HTR-8/SVneo (cell line): ENCODE data around the gene RAB36.

Experiments
- DNase-seq: peaks from one replicate; pipeline ENCODE4 v3.0.0; 2011; ENCODE audit warnings: low spot score, mixed read lengths; ENCODE audit not compliant: insufficient read length
- FAIRE-seq: peaks from 2 replicates; lab custom pipeline; 2011; peaks lifted over from hg19 to GRCh38; lab: Jason Lieb, UNC

The RAB36 gene

DNA sequence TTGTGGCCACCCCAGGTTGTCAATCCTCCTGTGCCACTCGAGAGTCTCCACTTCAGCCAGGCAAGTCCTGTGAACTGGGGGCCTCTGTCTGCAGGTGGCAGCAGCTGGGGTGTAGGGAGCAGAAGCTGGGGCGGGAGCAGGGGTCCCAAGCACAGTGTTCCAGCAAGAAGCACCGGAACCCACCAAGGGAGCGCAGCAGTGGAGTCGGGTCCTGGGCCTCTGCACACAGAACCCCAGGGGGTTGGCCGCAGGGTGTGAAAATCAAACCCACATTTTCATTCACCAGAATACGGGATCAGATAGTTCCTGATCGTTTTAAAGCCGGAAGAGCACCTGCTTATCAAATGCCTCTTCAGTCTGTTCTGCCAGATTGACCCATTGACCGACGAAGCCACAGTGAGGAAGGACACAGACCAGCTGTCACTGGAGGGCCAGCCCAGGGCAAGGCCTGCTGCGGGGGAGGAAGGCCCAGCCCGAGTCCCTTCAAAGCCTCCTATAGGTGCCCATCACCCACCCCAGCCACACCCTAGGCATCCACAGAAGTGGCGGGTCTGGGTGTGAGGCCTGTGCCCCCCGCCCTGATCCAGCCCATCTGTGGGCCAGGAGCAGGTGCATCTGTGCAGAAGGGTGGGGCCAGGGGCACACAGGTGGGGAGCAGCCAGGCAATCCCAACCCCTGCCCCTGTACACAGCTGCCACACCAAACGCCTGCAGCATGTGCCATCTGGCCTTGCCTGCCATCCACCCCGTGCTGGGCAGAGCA, 37.6 kb upstream of the RAB36 start:
- FAIRE-seq: no peak
- DNase-seq: no peak

DNA sequence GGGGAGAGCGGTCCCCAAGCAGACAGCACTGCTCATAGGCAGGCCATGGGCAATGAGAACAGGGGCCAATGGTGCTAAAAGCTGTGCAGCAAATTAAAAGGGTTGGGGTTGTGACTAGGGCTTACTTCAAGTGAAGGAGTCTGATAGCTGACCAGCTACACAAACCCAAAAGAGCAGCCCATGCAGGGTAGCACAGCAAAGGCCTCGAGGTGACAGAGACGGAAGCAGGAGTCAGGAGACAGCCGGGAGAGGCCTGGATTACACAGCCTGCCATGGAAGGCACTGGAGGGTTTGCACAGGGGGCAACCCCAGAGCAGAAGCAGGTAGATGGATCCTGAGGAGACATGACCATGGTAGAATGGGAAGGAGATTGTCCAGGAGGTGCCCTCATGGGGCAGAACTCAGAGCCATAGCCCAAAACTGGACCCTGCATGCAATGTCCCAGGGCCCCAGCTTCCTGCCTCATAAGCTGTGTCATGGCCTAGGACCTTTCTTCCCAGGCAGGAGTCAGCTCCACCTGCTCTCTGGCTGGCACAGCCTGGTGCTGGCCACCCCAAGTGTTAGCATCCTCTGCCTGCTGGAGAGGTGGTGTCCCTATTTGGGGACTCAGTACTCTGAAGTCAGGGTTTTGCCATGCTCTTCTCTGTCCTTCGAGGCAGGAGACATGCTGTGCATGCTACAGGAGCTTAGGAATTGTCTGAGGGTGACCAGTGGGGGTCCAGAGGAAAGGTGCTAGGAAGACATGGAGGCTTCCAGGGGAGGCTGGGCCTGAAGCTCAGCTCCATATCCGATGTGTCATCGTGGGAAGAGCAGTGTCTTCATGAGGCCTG, 36.8 kb upstream of the RAB36 start:
- no peak for DNase-seq
- no peak for FAIRE-seq

DNA sequence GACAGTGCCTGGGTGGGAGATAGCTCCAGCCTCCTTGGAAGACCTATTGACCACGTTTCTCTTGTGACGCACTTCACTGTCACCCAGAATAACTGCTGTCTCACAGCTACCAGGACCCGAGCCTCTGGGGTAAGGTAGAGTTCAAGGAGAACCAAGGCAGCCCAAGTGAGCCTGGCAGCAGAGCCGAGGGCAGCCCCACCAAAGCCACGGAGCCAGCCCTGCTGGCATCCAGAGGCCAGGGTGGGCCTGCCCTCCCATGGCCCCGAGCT, 36.3 kb upstream of the RAB36 start:
- DNase-seq (no peak), FAIRE-seq (no peak)

DNA sequence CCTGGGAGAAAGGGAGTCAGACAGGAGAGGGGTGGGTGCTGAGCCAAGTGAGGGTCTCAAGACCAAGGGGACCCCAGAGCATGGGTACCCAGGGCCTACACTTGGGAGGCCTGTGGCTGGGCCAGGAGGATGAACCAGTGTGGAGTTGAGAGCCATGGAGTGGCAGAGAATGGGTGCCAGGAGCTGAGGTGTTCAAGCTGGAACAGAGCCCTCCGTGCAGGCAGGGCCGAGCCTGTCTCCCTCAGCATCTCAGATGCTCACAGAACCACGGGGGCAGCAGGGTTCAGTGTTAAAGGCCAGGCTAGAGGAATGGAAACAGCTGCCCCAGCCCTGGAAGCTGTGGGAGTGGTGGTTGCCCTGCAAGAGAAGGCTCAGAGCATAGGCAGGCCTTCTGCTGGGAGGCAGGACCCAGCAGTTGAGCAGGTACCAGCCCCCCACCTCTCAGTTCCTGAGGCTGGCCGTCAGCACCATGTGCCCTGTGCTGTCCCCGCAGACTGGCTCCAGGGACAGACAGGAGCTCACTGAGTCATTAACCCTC, 35.8 kb upstream of the RAB36 start:
- DNase-seq (no peak), FAIRE-seq (no peak)

DNA sequence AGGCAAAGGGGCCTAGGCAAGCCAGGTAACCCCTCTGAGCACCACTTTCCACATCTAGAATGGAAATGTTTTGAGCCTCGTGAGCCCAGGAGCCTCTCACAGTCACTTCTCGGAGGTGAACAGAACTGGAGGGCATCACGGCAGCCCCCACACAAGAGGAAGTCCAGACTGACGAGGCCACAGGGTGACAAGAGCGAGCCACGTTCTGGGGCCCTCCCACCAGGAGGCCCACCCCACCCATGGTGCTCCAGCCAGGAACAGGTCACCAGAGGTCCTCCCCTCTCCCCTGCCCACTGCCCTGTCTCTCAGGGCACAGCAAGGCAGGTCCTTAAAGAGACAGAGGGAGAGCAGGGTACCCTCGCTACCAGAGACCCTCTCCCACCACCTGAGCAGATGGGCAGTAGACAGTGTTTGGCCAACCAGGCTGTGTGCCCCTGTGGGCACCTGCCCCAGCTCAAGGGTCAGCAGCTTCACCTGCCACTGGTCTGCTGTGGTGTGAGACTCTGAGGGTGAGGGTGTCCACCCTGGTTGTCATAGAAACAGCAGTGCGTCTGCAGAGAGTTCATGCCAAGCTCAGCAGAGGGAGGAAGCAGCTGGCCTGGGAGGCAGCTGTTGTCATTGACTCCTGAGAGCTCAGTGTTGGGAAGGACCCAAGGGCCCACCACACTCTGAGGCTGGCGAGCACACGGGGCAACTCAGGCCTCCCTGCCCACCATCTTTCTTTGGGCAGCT, 34.9 kb upstream of the RAB36 start:
- no peak for DNase-seq

DNA sequence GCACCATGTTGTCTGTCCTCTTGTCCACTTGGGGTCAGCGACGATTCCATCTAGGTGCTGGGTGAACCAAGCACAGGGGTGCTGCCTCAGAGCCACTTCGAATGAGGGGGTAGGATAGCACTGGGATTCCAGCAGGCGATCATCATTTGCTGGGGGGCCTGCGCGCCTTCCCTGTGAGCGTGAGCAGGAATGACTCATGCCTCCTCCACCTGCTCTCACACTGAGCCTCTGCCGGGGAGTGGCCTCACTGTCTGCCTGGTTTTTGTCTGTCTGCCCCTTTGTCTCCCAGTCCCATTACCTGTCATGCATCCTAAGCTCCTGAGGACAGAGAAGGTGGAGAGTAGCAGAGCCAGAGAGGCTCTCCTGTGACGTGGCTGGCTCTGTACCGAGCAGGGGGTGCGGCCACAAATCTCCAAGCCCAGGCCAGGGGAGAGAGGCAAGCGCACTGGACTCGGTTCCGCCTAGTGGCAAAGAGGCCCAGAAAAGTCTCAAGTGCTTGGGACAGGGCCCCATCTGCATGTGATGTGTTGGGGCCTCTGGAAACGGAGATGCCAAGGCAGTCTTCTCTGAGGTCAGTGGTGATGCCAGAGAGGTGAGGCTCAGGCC, 34.3 kb upstream of the RAB36 start:
- FAIRE-seq: no peak

More for the DNA sequence above, 34.9 kb upstream of the RAB36 start:
- FAIRE-seq: no peak

DNA sequence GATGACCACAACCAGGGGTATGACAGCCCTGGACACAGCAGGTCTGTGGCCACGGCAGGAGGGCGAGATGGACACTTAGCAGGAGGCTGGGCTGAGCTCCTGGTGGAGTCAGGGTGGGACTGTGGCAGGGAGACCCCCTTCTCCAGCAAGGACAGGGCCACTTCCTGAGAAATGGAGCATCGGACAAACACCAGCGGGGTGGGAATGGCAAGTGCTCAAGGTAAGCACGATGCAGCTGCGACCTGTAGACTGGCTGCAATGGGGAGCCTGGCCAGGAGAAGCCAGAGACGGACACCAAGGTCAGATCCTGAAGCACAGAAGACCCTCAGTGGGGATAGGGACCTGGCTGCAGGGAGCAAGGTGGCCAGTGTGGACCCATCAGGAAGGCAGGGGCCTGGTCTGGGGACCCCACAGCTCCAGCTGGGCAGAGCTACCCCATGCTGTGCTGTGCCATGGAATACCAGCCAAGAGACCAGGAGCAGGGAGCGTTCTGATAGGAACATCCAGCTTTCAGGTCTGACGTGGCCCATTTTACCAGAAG, 32.7 kb upstream of the RAB36 start:
- FAIRE-seq (no peak), DNase-seq (no peak)

More for the DNA sequence above, 34.3 kb upstream of the RAB36 start:
- no peak for DNase-seq

DNA sequence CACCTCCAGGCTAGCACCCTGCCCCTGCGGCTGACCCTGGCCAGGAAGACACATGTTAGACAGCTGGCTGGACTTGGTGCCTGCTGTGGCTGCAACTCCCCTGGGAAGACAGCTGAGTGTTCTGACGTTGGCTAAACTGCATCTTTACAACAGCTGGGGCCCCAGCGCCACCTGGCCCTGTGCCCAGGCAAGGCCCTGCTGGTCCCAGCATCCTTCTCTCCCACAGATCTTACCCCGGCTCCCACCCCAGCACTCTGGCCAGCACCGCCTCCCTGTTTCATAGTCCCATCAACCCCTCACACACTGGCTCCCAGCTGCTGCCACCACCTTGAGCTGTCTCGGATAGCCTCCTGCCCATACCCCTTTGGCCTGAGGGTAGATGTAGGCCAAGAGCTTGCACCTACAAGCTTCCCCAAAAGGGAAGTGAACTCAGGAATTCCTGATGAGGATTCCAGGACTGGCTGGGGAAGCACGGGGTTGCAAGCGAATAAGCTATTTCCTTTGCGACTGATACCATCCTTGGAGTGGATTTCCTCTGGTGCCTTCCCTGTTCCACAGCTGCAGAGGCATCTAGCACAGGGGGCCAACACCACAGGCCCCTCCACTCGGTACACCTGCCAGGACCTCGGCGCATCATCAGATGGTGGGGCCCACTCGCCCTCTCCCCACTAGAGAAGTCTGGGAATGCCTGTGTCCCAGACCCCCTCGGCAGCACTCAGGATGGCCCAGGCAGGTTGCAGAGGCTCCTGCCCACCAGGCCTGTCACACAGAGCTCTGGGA, 32.0 kb upstream of the RAB36 start:
- DNase-seq: no peak
- no peak for FAIRE-seq

DNA sequence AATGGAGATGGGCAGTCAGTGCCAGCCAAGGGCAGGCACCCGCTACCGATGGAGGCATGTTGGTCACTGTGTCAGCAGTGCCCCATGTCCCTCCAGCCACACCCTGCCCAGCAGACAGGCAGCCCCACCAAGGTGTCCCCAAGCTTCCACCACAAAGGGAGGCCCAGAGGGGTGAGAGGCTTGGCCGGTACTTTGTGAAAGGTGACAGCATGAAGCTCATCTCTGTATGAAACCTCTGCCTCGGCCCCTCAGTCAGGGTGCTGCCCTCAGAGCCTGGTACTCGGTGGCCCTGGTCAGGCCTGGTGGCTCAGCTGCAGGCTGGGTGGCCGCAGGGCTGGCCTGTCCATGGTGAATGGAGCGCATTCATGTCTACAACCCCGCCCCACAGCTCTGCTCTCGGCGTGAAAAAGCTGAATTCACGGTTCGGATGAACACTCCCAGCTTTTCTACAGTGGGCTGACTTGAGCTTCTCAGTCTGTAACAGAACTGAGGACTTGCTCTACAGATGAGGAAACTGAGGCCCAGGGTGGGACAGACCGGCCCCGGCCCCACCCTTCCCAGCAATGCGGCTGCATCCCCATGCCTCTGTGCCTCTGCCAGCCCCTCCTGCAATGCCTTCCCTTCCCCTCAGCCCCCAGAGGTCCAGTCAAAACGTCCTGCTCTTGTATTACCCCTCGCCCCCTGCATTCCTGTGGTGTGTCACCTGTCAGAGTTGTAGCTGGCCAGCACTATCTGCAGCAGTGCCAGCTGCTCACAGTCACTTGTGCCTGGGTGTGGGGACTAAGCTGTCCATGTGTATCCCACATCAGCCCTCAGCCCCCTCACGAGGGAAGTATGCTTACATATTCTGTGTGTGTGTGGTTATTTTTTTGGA, 31.2 kb upstream of the RAB36 start:
- no peak for DNase-seq
- no peak for FAIRE-seq

DNA sequence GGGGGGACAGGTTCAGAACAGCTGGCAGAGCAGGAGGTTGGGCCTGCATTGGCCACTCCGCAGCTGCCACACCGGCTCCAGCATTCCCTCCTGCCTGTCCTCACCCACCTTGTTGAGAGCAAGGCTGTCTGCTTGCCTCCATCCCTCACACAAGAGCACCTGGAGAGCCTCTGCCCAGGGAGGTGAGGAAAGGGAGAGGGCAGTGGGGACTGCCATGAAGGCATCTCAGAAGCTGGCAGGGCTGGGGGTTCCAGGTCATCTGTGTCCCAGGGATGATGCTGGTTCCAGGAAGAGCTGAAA, 30.6 kb upstream of the RAB36 start:
- FAIRE-seq: no peak
- DNase-seq: no peak

DNA sequence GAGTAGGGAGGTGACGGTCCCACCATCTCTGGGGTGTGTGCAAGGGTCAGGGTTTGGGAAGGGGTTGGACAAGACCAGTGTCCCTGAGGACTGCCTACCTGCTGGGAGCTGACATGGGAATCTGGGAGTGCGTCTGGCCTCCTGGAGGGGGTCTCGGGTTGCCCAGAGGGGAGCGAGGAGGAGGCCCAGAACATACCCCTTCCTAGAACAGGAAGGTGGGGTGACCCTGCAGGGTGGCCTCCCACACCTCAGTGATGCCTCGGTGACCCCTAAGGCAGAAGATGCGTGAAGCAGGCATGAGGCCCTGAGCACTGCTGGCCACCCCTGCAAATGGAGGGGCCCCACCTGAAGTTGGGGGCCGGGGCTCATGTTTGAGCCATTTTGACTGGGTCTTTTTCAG, 29.9 kb upstream of the RAB36 start:
- no peak for FAIRE-seq

DNA sequence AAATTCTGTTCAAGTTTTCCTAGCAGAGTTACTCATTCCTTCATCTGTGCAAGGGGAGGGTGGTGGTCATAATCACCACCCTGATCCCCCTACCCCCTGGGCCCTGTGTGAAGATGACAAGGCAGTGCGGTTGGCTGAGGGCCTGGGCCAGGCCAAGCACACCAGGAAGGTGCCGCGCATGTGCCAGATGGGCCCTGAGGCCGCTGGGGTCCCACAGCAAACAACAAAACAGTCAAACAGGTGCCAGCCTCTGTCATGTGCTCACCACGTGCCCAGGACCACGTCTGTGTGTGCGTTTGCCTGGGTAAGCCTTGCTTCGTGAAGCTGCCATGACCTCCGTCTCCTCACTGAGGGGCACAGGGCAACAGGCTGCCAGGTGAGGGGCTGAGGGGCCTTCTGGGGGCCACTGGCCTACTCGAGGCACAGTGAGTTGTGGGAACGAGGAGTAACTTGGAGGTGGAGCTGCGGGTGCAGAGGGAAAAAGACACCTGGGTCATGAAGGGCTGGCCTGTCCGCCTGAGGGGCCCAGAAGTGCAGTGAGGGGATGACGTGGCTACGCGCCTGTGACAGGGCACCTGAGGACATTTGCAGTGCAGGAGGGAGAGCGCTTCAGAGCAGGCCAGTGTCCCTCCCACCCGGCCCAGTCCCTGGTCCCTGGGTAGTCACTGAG, 29.3 kb upstream of the RAB36 start:
- DNase-seq (no peak), FAIRE-seq (no peak)

More for the DNA sequence above, 29.9 kb upstream of the RAB36 start:
- no peak for DNase-seq

DNA sequence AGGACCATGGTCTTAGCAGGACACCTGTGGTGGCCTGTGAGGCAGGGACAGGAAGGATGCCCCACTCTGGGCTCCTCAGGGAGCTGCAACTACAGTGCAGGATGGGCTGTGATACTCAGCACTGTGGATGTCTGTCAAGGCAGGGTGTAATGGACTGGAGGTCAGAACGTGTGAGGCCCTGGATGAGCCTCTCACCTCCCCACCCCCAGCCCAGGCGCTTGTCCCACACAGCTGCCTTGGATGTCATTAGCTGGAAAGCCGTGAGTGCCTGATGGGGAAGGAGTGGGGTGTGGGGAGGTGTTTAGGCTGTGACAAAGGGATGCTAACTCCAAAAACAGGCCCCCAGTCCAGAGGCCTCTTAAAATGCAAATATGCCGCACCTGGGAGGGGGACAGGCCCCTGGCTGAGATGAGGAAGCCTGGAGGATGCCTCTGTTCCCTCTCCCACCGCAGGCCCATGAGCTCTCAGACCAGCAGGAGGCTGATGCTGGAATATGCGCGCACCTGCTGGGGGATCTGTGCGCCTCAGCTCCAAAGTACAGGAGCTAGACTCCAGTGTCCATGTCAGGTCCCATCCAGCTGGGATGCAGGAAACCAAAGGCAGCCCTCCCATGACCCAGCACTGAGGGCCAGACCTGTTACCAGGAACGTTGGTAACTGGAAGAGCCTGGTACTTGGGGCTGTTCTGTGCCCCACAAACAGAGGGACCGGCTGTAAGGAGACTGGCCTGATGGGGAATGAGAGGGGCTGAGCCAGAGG, 28.6 kb upstream of the RAB36 start:
- FAIRE-seq (no peak), DNase-seq (no peak)

DNA sequence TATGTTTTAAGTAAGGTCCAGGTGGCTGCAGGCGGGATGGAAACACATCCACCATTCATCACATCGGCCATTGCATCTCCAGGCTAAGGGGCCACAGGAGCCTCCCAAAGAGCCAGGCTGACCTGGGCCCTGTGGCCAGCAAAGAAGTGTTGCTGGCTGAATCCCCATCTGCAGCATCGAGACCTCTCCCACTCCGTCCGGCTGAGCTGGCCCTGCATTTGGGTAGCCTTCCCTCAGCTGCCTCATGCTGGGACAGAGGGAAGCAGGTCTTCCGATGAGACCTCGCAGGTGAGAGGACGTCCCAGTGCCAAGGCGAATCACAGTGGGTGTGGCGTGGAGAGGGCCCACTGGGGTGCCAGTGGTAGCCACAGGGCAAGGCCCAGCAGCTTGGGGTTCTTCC, 28.0 kb upstream of the RAB36 start:
- FAIRE-seq: no peak

DNA sequence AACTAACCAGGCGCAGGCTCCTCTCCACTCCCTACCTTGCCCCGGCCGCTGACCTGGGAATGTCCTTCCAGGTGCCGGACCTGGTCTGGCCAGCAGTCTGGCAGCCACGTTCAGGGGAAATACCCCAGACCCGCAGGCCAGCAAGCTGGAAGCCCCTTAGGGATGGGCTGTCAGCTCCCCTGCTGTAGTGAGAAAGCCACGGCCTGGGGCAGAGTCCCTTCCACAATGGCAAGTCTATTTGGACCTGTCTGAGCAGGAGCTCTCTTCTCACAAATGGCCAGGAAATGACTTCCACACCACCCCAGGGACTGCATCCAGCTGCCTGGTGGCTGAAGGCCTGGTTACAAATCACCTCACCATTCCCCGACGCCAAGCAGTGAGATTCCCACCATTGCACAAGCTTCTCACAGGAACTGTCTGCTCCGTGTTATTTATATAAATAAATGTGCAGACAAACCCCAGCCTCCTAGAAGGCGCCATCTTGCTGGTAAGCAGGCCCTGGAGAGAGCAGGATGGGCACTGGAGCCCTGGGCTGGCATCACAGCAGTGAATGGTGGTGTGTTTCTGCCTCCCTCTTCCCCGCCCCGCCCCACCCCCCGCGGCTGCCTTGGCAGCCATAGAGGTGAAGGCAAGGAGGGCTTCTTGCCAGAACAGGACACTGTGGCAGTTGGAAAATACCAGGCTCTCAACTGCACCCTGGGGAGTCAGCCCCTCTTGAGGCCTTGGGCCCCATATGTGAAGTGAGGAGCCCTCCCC, 27.2 kb upstream of the RAB36 start:
- DNase-seq (no peak), FAIRE-seq (no peak)

More for the DNA sequence above, 28.0 kb upstream of the RAB36 start:
- DNase-seq: no peak

DNA sequence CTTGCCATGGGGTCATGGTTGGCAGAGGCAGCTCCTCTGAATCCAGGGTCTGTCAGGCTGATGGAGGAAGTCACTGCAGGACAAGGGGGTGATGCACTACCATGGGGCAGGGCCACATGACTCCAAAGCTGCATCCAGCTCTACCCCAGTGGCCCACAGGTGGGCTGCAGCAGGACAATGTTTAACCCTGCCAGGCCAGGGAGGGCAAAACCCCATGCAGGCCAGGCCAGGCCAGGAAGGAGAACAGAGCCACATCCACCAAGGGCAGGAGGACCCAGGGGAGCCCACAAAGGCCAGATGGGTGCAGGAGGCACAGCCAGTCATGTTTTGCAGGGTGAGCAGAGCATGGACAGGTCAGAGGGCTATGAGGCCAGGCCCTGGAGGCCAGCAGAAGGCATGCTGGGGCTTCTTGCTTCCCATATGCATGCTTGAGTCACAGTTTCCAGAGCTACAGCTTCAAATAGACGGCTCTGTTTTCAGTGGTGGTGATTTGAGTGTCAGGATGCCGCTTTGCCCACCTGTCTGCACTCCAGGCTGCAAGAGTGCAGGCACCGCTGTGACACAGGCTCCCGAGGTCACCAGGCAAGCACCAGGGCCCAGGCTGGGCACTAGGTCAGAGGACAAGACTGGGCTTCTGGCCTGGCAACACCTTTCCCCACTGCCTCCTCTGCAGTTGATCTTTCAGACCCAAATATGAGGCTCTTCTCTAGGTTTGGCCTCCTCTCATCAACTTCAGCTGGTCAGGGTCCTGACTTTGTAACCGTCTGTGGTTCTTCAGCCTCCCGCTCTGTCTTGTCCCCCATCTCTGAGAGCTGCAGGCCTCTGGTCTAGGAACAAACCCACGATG, 26.4 kb upstream of the RAB36 start:
- no peak for FAIRE-seq
- no peak for DNase-seq
